K562 (cell line): ENCODE data around the gene TFE3. TPM values are rescaled to one million over a fixed set of nuclear protein-coding genes. Genes with fewer than 3 reads are reported as not detected.

Experiments
- BCL6 ChIP-seq: fragments of 250-450 bp; sonication (Bioruptor Pico); IDR thresholded peaks from 2 replicates; pipeline ENCODE4 v1.4.0; 2020
- GABPA ChIP-seq: fragments of 200-800 bp; sonication (Bioruptor generic); conservative IDR thresholded peaks from 2 replicates; pipeline ENCODE4 v1.6.1; 2016; ENCODE audit warnings: low read depth, missing genetic modification characterization, missing compliant biosample characterization
- KDM4B ChIP-seq, 2 experiments: fragments of 450-650 bp in 1 of 2; sonication (generic) in 1 of 2; IDR thresholded peaks; 2 replicates each; pipeline ENCODE4 v1.6.1; 2016 to 2017; ENCODE audit warnings: borderline replicate concordance in 2 of 2, antibody characterized with exemption in 1 of 2, low read depth in 1 of 2, mild to moderate bottlenecking in 1 of 2
- POLR3A ChIP-seq: IDR thresholded peaks from 2 replicates; pipeline ENCODE4 v1.6.1; 2011; ENCODE audit warnings: borderline replicate concordance, mild to moderate bottlenecking, moderate library complexity; ENCODE audit not compliant: insufficient read length, insufficient read depth; ENCODE audit errors: extremely low read depth
- SAFB ChIP-seq: fragments of 200-400 bp; formaldehyde crosslinking; IDR thresholded peaks from 2 replicates; pipeline ENCODE4 v1.6.1; 2017; ENCODE audit warnings: low read depth, low read length, borderline replicate concordance
- SMAD2 ChIP-seq: fragments of 150-350 bp; IDR thresholded peaks from 2 replicates; pipeline ENCODE4 v1.6.1; 2014; ENCODE audit warnings: low read depth, mild to moderate bottlenecking, low read length
- SOX6 ChIP-seq: fragments of 450-650 bp; IDR thresholded peaks from 2 replicates; pipeline ENCODE4 v1.6.1; 2014; ENCODE audit warnings: mild to moderate bottlenecking
- SREBF2 ChIP-seq: sonication (generic); formaldehyde crosslinking; IDR thresholded peaks from 2 replicates; pipeline ENCODE4 v1.4.0; 2020; ENCODE audit warnings: mild to moderate bottlenecking, missing genetic modification reagents
- SRSF1 ChIP-seq: fragments of 200-400 bp; formaldehyde crosslinking; IDR thresholded peaks from 2 replicates; pipeline ENCODE4 v1.6.1; 2017; ENCODE audit warnings: mild to moderate bottlenecking, low read depth, low read length, moderate library complexity
- ZC3H8 ChIP-seq: fragments of 450-650 bp; IDR thresholded peaks from 2 replicates; pipeline ENCODE4 v1.6.1; 2017
- ZKSCAN8 ChIP-seq: fragments of 200-800 bp; sonication (Bioruptor generic); IDR thresholded peaks from 2 replicates; pipeline ENCODE4 v1.6.1; 2016; ENCODE audit warnings: missing genetic modification characterization, missing compliant biosample characterization
- ZNF3 ChIP-seq: fragments of 250-450 bp; sonication (Bioruptor Pico); IDR thresholded peaks from 2 replicates; pipeline ENCODE4 v1.5.0; 2021; ENCODE audit warnings: mild to moderate bottlenecking, moderate library complexity
- ZNF354B ChIP-seq: fragments of 250-450 bp; sonication (Bioruptor Pico); IDR thresholded peaks from 2 replicates; pipeline ENCODE4 v1.4.0; 2020
- ZNF766 ChIP-seq: fragments of 200-800 bp; sonication (Bioruptor generic); conservative IDR thresholded peaks from 2 replicates; pipeline ENCODE4 v1.6.1; 2016; ENCODE audit warnings: missing genetic modification characterization, missing compliant biosample characterization
- ZNF780A ChIP-seq: fragments of 250-450 bp; sonication (Bioruptor Pico); IDR thresholded peaks from 2 replicates; pipeline ENCODE4 v1.5.0; 2021; ENCODE audit warnings: mild to moderate bottlenecking
- polyA plus RNA-seq, 8 experiments: library from polyadenylated mRNA; depleted of rRNA in 4 of 8; stranded (reverse) in 5 of 8; unstranded in 3 of 8; fragments of >200 nt; fragmentation: Nextera tagmentation in 2 of 8; fragmentation: Illumina TruSeq in 1 of 8; extraction: Ambion mirVana in 2 of 8; extraction: Trizol in 1 of 8; gene quantifications; 2 replicates each; pipeline versions ENCODE4 v1.2.1 to v1.2.3, GENCODE V29; 2011 to 2014; ENCODE audit warnings: inconsistent platforms in 1 of 8, missing spikeins in 1 of 8
- total RNA-seq, 7 experiments: library from RNA; depleted of rRNA in 6 of 7; stranded (reverse); fragments of >200 nt in 6 of 7; fragmentation: Illumina TruSeq in 2 of 7; extraction: Trizol in 2 of 7; gene quantifications; 2 replicates each; pipeline versions ENCODE4 v1.2.1 to v1.2.3, GENCODE V29; 2011 to 2021; ENCODE audit warnings: low replicate concordance in 1 of 7
- TF ChIP-seq, protein P1 (sequence below): fragments of 250-450 bp; sonication (Bioruptor Pico); IDR thresholded peaks from 2 replicates; pipeline ENCODE4 v1.9.0; 2021; ENCODE audit warnings: mild to moderate bottlenecking
- TF ChIP-seq, protein P2 (sequence below): fragments of 450-650 bp; IDR thresholded peaks from 2 replicates; pipeline ENCODE4 v1.6.1; 2017; ENCODE audit warnings: antibody characterized with exemption, mild to moderate bottlenecking
- TF ChIP-seq, protein P3 (sequence below): fragments of 450-650 bp; IDR thresholded peaks from 2 replicates; pipeline ENCODE4 v1.6.1; 2018; ENCODE audit not compliant: partially characterized antibody
- TF ChIP-seq, protein P4 (sequence below): fragments of 250-450 bp; sonication (Bioruptor Pico); IDR thresholded peaks from 2 replicates; pipeline ENCODE4 v1.8.0; 2022; ENCODE audit warnings: inconsistent platforms

Gene TFE3
- total and polyA plus RNA-seq, 9 of the 15 experiments (the other 6 are each of a cell fraction or from before 2014, with no cell fraction given): 1.9 to 20.3 (median 11.9) TPM

DNA sequence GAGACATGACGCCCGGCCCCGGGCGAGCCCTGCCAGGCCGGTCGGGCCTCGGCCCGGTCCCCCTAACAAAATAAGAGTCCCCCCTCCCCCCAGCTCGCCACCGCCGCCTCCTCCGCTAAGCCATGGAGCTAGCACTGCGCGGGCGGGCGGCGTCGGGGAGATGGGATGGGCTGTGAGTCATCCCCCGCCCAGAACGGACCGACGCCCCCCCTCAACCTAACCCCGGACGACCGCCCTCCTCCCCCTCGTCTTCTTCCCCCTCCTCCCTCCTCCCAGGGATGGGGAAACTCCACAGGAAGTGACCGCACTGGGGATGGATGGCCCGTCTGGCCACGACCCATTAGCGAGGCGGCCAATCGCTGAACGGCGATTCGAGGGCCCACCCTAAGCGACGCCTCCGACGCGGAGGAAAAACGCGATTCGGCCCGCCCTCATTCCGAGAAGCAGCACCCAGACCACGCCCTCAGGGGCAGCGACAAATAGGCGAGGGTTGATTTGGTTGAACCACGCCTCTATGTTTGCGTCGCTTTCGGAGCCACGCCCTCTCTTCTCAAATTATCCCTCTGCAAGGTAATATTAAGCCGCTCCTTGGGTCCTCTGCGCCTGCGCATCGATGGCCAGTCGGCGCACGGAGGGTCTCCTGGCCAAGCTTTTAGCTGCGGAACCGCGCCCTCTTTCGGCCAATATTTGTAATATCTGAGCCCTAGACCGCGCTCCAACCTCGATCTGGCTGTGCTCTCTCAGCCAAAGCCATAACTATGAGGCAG lies at the start of gene TFE3 (continued):
- TF ChIP-seq GABPA (tag): peak; percentile 91
- TF ChIP-seq, protein P1, sequence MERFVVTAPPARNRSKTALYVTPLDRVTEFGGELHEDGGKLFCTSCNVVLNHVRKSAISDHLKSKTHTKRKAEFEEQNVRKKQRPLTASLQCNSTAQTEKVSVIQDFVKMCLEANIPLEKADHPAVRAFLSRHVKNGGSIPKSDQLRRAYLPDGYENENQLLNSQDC (CRISPR knock-in tag): no peak
- no peak for TF ChIP-seq ZKSCAN8 (CRISPR knock-in tag)
- peak in 1 of 2 experiments; percentile 67; a peak in 2 of 4 replicates for TF ChIP-seq KDM4B (IDR thresholded peaks at IDR 0.05; ENCODE audit: borderline replicate concordance in 2 of 2, low read depth in 1 of 2)
- no peak for TF ChIP-seq SAFB
- TF ChIP-seq ZC3H8: no peak
- TF ChIP-seq, protein P2, sequence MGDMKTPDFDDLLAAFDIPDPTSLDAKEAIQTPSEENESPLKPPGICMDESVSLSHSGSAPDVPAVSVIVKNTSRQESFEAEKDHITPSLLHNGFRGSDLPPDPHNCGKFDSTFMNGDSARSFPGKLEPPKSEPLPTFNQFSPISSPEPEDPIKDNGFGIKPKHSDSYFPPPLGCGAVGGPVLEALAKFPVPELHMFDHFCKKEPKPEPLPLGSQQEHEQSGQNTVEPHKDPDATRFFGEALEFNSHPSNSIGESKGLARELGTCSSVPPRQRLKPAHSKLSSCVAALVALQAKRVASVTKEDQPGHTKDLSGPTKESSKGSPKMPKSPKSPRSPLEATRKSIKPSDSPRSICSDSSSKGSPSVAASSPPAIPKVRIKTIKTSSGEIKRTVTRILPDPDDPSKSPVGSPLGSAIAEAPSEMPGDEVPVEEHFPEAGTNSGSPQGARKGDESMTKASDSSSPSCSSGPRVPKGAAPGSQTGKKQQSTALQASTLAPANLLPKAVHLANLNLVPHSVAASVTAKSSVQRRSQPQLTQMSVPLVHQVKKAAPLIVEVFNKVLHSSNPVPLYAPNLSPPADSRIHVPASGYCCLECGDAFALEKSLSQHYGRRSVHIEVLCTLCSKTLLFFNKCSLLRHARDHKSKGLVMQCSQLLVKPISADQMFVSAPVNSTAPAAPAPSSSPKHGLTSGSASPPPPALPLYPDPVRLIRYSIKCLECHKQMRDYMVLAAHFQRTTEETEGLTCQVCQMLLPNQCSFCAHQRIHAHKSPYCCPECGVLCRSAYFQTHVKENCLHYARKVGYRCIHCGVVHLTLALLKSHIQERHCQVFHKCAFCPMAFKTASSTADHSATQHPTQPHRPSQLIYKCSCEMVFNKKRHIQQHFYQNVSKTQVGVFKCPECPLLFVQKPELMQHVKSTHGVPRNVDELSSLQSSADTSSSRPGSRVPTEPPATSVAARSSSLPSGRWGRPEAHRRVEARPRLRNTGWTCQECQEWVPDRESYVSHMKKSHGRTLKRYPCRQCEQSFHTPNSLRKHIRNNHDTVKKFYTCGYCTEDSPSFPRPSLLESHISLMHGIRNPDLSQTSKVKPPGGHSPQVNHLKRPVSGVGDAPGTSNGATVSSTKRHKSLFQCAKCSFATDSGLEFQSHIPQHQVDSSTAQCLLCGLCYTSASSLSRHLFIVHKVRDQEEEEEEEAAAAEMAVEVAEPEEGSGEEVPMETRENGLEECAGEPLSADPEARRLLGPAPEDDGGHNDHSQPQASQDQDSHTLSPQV: no peak
- TF ChIP-seq ZNF354B (CRISPR knock-in tag): no peak
- TF ChIP-seq ZNF766: no peak
- TF ChIP-seq ZNF3 (CRISPR knock-in tag): no peak
- TF ChIP-seq BCL6 (CRISPR knock-in tag): no peak
- no peak for TF ChIP-seq POLR3A
- TF ChIP-seq, protein P3, sequence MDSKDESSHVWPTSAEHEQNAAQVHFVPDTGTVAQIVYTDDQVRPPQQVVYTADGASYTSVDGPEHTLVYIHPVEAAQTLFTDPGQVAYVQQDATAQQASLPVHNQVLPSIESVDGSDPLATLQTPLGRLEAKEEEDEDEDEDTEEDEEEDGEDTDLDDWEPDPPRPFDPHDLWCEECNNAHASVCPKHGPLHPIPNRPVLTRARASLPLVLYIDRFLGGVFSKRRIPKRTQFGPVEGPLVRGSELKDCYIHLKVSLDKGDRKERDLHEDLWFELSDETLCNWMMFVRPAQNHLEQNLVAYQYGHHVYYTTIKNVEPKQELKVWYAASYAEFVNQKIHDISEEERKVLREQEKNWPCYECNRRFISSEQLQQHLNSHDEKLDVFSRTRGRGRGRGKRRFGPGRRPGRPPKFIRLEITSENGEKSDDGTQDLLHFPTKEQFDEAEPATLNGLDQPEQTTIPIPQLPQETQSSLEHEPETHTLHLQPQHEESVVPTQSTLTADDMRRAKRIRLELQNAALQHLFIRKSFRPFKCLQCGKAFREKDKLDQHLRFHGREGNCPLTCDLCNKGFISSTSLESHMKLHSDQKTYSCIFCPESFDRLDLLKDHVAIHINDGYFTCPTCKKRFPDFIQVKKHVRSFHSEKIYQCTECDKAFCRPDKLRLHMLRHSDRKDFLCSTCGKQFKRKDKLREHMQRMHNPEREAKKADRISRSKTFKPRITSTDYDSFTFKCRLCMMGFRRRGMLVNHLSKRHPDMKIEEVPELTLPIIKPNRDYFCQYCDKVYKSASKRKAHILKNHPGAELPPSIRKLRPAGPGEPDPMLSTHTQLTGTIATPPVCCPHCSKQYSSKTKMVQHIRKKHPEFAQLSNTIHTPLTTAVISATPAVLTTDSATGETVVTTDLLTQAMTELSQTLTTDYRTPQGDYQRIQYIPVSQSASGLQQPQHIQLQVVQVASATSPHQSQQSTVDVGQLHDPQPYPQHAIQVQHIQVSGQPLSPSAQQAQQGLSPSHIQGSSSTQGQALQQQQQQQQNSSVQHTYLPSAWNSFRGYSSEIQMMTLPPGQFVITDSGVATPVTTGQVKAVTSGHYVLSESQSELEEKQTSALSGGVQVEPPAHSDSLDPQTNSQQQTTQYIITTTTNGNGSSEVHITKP: no peak
- no peak for TF ChIP-seq ZNF780A (CRISPR knock-in tag)
- TF ChIP-seq, protein P4, sequence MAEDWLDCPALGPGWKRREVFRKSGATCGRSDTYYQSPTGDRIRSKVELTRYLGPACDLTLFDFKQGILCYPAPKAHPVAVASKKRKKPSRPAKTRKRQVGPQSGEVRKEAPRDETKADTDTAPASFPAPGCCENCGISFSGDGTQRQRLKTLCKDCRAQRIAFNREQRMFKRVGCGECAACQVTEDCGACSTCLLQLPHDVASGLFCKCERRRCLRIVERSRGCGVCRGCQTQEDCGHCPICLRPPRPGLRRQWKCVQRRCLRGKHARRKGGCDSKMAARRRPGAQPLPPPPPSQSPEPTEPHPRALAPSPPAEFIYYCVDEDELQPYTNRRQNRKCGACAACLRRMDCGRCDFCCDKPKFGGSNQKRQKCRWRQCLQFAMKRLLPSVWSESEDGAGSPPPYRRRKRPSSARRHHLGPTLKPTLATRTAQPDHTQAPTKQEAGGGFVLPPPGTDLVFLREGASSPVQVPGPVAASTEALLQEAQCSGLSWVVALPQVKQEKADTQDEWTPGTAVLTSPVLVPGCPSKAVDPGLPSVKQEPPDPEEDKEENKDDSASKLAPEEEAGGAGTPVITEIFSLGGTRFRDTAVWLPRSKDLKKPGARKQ (CRISPR knock-in tag): no peak
- TF ChIP-seq SREBF2 (CRISPR knock-in tag): no peak
- TF ChIP-seq SRSF1: no peak
- no peak for TF ChIP-seq SMAD2
- peak; percentile 39; the same call in 1 of the 2 replicates for TF ChIP-seq SOX6
